Stimulated activated CD4-positive, alpha-beta T cell treated with anti-CD3 and anti-CD28 coated beads, Interleukin-1b, Interleukin-23, amount 100 ng/mL, for 4 hours (primary cell): ENCODE data around the gene C16orf74.

Source experiments
- DNase-seq, 2 donors: peaks; one replicate each; pipeline ENCODE4 v3.0.0-alpha.2; 2020; ENCODE audit warnings: low read depth in 2 of 2

C16orf74 gene

GRCh38 chr16:85657996-85658395 is 92.9 kb downstream of the C16orf74 start:
- DNase-seq = no peak
